AG09319 (cell line): Measurements from ENCODE around the gene CLCN7.

Source experiments
- DNase-seq: peaks from one replicate; pipeline ENCODE4 v3.0.0-alpha.2; 2010; ENCODE audit warnings: low read depth; ENCODE audit errors: extremely low read depth
- TF ChIP-seq, protein P1 (sequence below): IDR thresholded peaks from 2 replicates; pipeline ENCODE4 v1.5.1; 2011; ENCODE audit warnings: low read depth, mild to moderate bottlenecking, inconsistent platforms, low read length, moderate library complexity

The CLCN7 gene

DNA sequence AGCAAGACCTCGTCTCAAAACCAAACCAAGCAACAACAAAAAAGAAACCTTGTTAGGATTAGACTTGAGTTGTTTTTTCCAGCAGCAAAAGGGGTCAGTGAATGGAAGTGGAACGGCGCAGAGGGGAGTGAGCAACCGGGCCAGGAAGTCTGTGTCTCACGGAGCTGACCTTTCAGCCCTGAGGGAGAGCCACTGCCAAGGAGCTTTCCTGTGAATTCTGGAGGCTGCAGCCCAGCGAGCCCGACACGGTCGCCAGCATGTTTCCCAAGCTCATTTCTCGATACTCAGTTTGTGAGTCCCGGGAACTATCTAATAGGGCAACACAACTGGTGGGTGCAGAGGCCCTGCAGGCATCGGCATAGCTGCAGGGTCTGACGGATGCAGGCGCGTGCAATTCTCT lies 37.9 kb upstream of the CLCN7 start:
- TF ChIP-seq, protein P1, sequence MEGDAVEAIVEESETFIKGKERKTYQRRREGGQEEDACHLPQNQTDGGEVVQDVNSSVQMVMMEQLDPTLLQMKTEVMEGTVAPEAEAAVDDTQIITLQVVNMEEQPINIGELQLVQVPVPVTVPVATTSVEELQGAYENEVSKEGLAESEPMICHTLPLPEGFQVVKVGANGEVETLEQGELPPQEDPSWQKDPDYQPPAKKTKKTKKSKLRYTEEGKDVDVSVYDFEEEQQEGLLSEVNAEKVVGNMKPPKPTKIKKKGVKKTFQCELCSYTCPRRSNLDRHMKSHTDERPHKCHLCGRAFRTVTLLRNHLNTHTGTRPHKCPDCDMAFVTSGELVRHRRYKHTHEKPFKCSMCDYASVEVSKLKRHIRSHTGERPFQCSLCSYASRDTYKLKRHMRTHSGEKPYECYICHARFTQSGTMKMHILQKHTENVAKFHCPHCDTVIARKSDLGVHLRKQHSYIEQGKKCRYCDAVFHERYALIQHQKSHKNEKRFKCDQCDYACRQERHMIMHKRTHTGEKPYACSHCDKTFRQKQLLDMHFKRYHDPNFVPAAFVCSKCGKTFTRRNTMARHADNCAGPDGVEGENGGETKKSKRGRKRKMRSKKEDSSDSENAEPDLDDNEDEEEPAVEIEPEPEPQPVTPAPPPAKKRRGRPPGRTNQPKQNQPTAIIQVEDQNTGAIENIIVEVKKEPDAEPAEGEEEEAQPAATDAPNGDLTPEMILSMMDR = no peak
- no peak for DNase-seq

DNA sequence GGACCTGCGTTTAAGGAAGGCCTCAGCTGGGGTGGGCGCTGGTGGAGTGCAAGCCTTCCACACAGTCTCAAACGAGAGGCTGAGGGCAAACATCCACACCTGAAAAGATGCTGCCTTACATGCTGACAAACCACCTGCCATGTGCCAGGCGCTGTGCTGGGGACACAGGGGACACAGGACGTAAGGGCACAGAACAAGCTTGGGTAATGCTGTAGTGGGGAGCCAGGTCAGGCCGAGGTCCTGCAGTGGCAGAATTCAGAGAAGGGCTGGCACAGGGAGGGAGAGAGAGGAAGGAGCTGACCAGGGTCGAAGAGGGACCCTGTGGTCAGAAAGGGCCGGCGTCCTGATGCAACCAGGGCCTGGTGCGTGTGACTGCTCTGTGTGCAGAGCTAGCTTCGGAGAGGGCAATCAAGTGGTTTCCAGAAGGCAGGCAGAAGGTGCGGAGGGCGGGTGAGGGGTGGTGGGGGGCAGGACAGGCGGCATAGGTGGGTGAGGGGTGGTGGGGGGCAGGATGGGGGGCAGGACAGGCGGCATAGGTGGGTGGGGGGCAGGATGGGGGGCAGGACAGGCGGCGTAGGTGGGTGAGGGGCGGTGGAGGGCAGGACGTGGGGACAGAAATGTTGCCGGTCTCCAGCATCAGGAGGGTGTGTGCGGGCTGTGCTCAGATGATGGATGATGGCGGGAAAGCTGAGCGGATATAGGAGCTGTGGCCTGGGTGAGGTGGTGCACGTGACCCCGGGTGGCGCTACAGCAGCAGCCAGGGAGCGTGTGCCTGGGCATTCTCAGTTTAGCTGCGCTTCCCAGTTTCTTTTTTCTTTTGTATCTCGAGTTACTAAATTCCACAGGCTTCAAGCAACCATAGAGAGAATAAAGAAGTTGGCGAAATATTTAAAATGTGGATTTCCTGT lies 37.1 kb upstream of the CLCN7 start:
- TF ChIP-seq, protein P1 = no peak
- no peak for DNase-seq

DNA sequence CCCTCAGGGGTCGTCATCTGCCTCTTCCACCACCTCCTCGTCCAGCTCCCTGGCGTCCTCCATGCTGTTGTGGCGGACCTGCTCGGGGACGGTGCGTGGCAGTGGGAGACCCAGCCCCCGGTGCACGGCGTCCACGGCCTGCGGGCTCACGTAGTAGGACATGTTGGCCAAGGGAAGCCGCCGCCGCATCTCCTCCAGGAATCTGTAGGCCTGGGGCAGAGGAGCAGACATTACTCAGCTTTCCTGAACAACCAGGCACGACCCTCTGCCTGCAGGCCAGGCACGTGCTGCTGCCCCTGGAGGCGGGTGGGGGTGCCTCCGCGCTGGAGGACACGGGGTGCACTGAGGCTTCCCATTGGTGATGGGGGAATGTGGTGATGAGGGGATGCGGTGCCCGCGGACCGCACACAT lies 36.1 kb upstream of the CLCN7 start:
- DNase-seq = no peak
- TF ChIP-seq, protein P1 = no peak

DNA sequence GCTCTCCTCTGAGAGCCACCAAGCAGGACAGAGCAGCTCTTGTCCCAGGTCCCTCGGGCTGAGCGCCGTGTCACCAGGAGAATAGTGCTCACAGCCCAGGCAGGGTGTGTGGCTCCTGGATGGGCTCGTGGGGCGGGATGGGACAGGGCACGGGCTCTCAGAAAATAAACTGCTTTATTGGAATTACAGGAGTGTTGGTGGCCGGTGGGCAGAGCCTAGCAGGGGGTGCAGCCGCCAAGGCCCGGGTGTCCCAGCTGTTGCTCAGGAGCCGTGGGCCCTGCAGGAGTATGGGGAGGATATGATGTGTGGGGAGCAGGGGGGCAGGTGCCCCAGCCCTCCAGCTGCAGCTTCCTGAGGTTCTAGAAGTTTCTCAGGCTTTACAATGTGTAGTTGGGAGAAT lies 35.4 kb upstream of the CLCN7 start:
- DNase-seq = no peak
- TF ChIP-seq, protein P1 = no peak

DNA sequence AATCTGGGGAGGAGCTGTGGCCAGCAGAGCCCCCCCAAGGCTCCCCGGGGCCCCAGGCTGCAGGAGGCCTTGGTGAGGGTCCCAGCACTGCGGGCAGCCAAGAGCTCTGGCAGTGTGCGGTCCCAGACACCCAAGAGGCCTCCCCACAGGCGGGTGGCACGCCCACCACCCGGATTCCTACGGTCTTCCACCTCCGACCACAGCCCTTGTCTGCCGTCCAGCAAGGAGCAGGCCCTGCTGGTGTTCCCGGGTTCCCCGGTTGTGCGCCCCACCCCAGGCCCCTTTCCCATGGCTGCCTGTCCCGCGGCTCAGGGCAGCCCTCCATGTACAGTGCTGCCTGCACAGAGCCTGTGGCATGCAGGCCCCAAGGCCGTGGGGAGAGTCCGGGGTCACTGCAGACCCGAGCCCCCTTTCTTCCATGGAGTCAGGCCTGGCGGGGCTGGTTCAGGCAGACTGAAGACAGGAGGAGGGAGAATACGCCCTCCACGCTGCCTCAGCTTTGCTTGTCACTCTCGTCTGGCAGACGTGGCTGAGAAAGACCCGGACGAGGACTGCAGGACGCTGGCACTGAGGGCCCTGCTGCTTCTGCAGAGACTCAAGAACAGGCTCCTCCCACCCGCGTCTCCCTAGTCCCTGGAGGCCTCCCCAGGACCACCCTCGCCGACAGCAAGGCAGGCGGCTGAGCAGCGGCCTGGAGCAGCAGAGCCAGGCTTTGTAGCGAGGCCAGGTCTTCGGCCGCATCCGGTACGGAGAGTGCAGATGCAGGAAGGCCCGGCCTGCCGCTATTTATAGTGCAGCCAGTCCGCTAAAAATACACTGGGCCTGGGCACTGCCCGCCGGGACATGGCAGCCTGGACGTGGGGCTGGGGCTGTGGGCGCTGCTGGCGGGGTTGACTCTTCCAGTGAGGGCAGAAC lies 34.7 kb upstream of the CLCN7 start:
- no peak for DNase-seq
- TF ChIP-seq, protein P1 = no peak

DNA sequence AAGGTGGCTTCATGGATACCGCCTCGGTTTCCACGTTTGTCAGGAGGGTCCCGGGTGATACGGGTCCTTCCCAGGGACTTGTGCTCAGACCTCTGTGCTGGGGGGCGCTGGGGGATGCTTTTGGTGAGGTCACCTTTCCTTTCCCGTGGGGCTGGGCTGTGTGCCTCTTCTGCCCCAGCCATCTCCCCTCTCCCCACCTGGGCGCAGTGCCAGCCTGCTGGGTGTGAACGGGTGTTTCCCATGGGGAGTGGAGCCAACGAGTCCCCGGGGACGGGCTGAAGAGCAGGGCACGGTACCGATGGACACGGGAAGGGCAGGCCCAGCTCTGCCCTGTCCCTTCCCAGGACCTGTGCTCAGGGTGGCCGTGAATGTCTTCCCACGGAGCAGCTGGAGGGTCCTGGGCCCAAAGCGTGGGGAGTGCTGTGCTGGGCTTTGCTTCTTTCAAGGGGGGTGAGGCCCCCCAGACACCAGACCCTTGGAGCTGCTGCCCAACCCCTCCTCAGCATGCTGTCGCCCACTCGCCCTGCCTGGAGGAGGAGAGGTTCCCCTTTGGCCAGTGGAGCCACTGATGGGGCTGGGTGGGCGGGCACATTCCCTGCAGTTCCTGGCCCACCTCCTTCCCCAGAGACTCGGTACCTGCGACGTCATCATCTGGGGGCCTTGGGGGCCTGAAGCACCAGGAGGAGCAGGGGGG lies 33.8 kb upstream of the CLCN7 start:
- TF ChIP-seq, protein P1 = no peak
- no peak for DNase-seq
